HCT116 (cell line): ENCODE results near the gene GKN1. TPM values are rescaled to one million over a fixed set of nuclear protein-coding genes. Genes with fewer than 3 reads are reported as not detected.

ENCODE experiments used
- ATAC-seq: fragments of 200-7000 bp; cut with Tn5 transposase; 2 replicates; pipeline ENCODE4 v1.9.1; 2020; ENCODE audit warnings: mild to moderate bottlenecking, moderate library complexity
- BruUV-seq: library from RNA; stranded (reverse); fragments of 400-500 nt; replicated peaks from 2 replicates; lab custom pipeline; 2021; lab: Mats Ljungman, UMichigan
- CTCF ChIA-PET: fragments of 300-600 bp; sonication (Branson Sonifier 250); formaldehyde crosslinking; loops from one replicate; lab custom pipeline; 2021; ENCODE audit warnings: antibody characterized with exemption; lab: Charles Lee
- POLR2A ChIA-PET: fragments of 300-600, 350-600 bp; sonication (Branson Sonifier 250); formaldehyde crosslinking; loops from one replicate; lab custom pipeline; 2021; ENCODE audit warnings: antibody characterized with exemption; lab: Charles Lee
- RAD21 ChIA-PET, 2 experiments: fragments of 300-600 bp; sonication (Branson Sonifier 250); formaldehyde crosslinking; loops; one replicate each; lab custom pipeline; 2023; ENCODE audit warnings: low total read pairs in 2 of 2; ENCODE audit not compliant: uncharacterized antibody in 2 of 2, unreplicated experiment in 2 of 2, low non-redundant PET in 1 of 2; lab: Charles Lee
- DNase-seq: peaks from one replicate; pipeline ENCODE4 v3.0.0-alpha.2; 2010; ENCODE audit warnings: low read depth, low spot score
- H2AFZ ChIP-seq: fragments of 200-600 bp; shearing (Covaris generic), sonication (generic); 2 replicates; pipeline ENCODE4 v1.6.1; 2017; ENCODE audit warnings: low read depth, mixed run types, mixed read lengths, antibody characterized with exemption, low read length; ENCODE audit not compliant: poor library complexity, severe bottlenecking
- H3K27ac ChIP-seq: 2 replicates; pipeline ENCODE4 v1.5.1; 2012; ENCODE audit warnings: low read depth, low read length
- H3K27me3 ChIP-seq: fragments of 200-600 bp; sonication (generic); 2 replicates; pipeline ENCODE4 v1.6.1; 2016; ENCODE audit warnings: mixed run types, low read length, mixed read lengths; ENCODE audit not compliant: insufficient read depth
- H3K36me3 ChIP-seq, 2 experiments: fragments of 200-500 bp in 1 of 2; fragments of 200-600 bp in 1 of 2; sonication (Bioruptor generic) in 1 of 2; sonication (generic) in 1 of 2; 2 replicates each; pipeline versions ENCODE4 v1.5.1 to v1.6.1; 2014 to 2016; ENCODE audit warnings: low read length in 2 of 2, inconsistent platforms in 1 of 2, mixed read lengths in 1 of 2, mixed run types in 1 of 2; ENCODE audit not compliant: insufficient read depth in 2 of 2, control insufficient read depth in 1 of 2
- H3K4me1 ChIP-seq, 2 experiments: fragments of 200-600 bp in 1 of 2; sonication (generic) in 1 of 2; 2 replicates each; pipeline versions ENCODE4 v1.5.1 to v1.6.1; 2012 to 2017; ENCODE audit warnings: low read length in 2 of 2, inconsistent platforms in 1 of 2, mild to moderate bottlenecking in 1 of 2, mixed read lengths in 1 of 2, mixed run types in 1 of 2, moderate library complexity in 1 of 2; ENCODE audit not compliant: insufficient read depth in 2 of 2, control insufficient read depth in 1 of 2
- H3K4me2 ChIP-seq: fragments of 200-600 bp; sonication (generic); 2 replicates; pipeline ENCODE4 v1.6.1; 2017; ENCODE audit warnings: mixed run types, low read length, mixed read lengths
- H3K4me3 ChIP-seq, 2 experiments: fragments of 200-600 bp in 1 of 2; sonication (generic) in 1 of 2; replicated peaks in 1 of 2; 2 replicates each; pipeline ENCODE4 v1.5.1; 2011 to 2016; ENCODE audit warnings: low read length in 2 of 2, control low read depth in 1 of 2, low read depth in 1 of 2, mild to moderate bottlenecking in 1 of 2, mixed read lengths in 1 of 2, mixed run types in 1 of 2
- H3K79me2 ChIP-seq: fragments of 200-600 bp; sonication (generic); 2 replicates; pipeline ENCODE4 v1.6.1; 2017; ENCODE audit warnings: mild to moderate bottlenecking, mixed run types, low read length, moderate library complexity, mixed read lengths; ENCODE audit not compliant: insufficient read depth
- H3K9ac ChIP-seq: fragments of 200-600 bp; sonication (generic); 2 replicates; pipeline ENCODE4 v1.6.1; 2016; ENCODE audit warnings: low read length, mixed read lengths
- H3K9me2 ChIP-seq: fragments of 200-600 bp; sonication (generic), shearing (Covaris generic); 2 replicates; pipeline ENCODE4 v1.6.1; 2017; ENCODE audit warnings: mixed run types, mild to moderate bottlenecking, moderate library complexity; ENCODE audit not compliant: insufficient read depth
- H3K9me3 ChIP-seq, 2 experiments: fragments of 200-500 bp in 1 of 2; fragments of 200-600 bp in 1 of 2; sonication (Bioruptor generic) in 1 of 2; sonication (generic) in 1 of 2; 2 replicates each; pipeline ENCODE4 v1.6.1; 2014 to 2017; ENCODE audit warnings: low read length in 2 of 2, mixed read lengths in 2 of 2, inconsistent platforms in 1 of 2, low read depth in 1 of 2, mild to moderate bottlenecking in 1 of 2, mixed run types in 1 of 2, moderate library complexity in 1 of 2; ENCODE audit not compliant: control insufficient read depth in 1 of 2, insufficient read depth in 1 of 2
- H4K20me1 ChIP-seq: fragments of 200-600 bp; sonication (generic), shearing (Covaris generic); 2 replicates; pipeline ENCODE4 v1.6.1; 2017; ENCODE audit warnings: mixed run types, mild to moderate bottlenecking, moderate library complexity; ENCODE audit not compliant: insufficient read depth
- CBX3 ChIP-seq: IDR thresholded peaks from 2 replicates; pipeline ENCODE4 v1.6.1; 2012; ENCODE audit warnings: low read depth
- CEBPB ChIP-seq: IDR thresholded peaks from 2 replicates; pipeline ENCODE4 v1.6.1; 2012; ENCODE audit warnings: low read depth
- EGR1 ChIP-seq: IDR thresholded peaks from 2 replicates; pipeline ENCODE4 v1.6.1; 2012; ENCODE audit warnings: low read depth
- ELF1 ChIP-seq: IDR thresholded peaks from 2 replicates; pipeline ENCODE4 v1.6.1; 2012; ENCODE audit warnings: low read depth, borderline replicate concordance
- EZH2 ChIP-seq: fragments of 200-600 bp; sonication (generic); IDR thresholded peaks from 2 replicates; pipeline ENCODE4 v1.6.1; 2017; ENCODE audit warnings: antibody characterized with exemption, mixed run types
- EZH2phosphoT487 ChIP-seq: fragments of 200-600 bp; IDR thresholded peaks from 2 replicates; pipeline ENCODE4 v1.6.1; 2018; ENCODE audit warnings: antibody characterized with exemption, borderline replicate concordance
- POLR2A ChIP-seq: IDR thresholded peaks from 2 replicates; pipeline ENCODE4 v1.7.0; 2011; ENCODE audit warnings: borderline replicate concordance; ENCODE audit not compliant: insufficient read depth, insufficient read length; ENCODE audit errors: extremely low read depth
- POLR2AphosphoS5 ChIP-seq: IDR thresholded peaks from 2 replicates; pipeline ENCODE4 v1.6.1; 2011; ENCODE audit warnings: mild to moderate bottlenecking, low read depth, low read length, moderate library complexity
- RAD21 ChIP-seq: IDR thresholded peaks from 2 replicates; pipeline ENCODE4 v1.6.1; 2012; ENCODE audit warnings: low read depth, mild to moderate bottlenecking
- SP1 ChIP-seq: IDR thresholded peaks from 2 replicates; pipeline ENCODE4 v1.6.1; 2012; ENCODE audit warnings: low read depth
- TCF7L2 ChIP-seq: IDR thresholded peaks from 2 replicates; pipeline ENCODE4 v1.7.0; 2011; ENCODE audit warnings: borderline replicate concordance, inconsistent platforms; ENCODE audit not compliant: insufficient read depth, insufficient read length; ENCODE audit errors: extremely low read depth
- YY1 ChIP-seq: IDR thresholded peaks from 2 replicates; pipeline ENCODE4 v1.6.1; 2011; ENCODE audit warnings: low read length, low read depth, moderate library complexity, mild to moderate bottlenecking; ENCODE audit not compliant: insufficient replicate concordance; ENCODE audit errors: extremely low read depth
- ZFX ChIP-seq: fragments of 450-650 bp; IDR thresholded peaks from 2 replicates; pipeline ENCODE4 v1.6.1; 2017
- ZNF274 ChIP-seq: fragments of 200-500 bp; sonication (Bioruptor generic); IDR thresholded peaks from 2 replicates; pipeline ENCODE4 v1.6.1; 2014; ENCODE audit warnings: mild to moderate bottlenecking, low read depth, low read length, inconsistent platforms
- intact Hi-C: fragments of 100-400 bp; cut with micrococcal nuclease; formaldehyde crosslinking; loops from 2 replicates; pipeline ENCODE4 v1.10.0; 2022
- total RNA-seq: library from RNA; stranded (reverse); gene quantifications from one replicate; pipeline ENCODE4 v1.2.1, GENCODE V29; 2021; ENCODE audit not compliant: unreplicated experiment
- TF ChIP-seq, protein P1 (sequence below): IDR thresholded peaks from 2 replicates; pipeline ENCODE4 v1.6.1; 2012; ENCODE audit warnings: low read depth
- TF ChIP-seq, protein P2 (sequence below): IDR thresholded peaks from 2 replicates; pipeline ENCODE4 v1.6.1; 2012
- TF ChIP-seq, protein P3 (sequence below): IDR thresholded peaks from 2 replicates; pipeline ENCODE4 v1.6.1; 2012
- TF ChIP-seq, protein P4 (sequence below), 3 experiments: fragments of 200-600 bp in 1 of 3; sonication (generic) in 1 of 3; IDR thresholded peaks in 2 of 3; conservative IDR thresholded peaks in 1 of 3; 2 replicates each; pipeline ENCODE4 v1.5.1; 2012 to 2017; ENCODE audit warnings: low read depth in 2 of 3, low read length in 2 of 3, antibody characterized with exemption in 1 of 3, borderline replicate concordance in 1 of 3, control low read depth in 1 of 3, mild to moderate bottlenecking in 1 of 3, mixed read lengths in 1 of 3, mixed run types in 1 of 3, moderate library complexity in 1 of 3; ENCODE audit not compliant: insufficient read depth in 1 of 3
- TF ChIP-seq, protein P5 (sequence below): IDR thresholded peaks from 2 replicates; pipeline ENCODE4 v1.6.1; 2011; ENCODE audit warnings: mild to moderate bottlenecking, low read length, moderate library complexity; ENCODE audit not compliant: insufficient replicate concordance; ENCODE audit errors: extremely low read depth

GKN1 gene
- total RNA-seq, 1 experiment from 2014 or later: not detected

DNA sequence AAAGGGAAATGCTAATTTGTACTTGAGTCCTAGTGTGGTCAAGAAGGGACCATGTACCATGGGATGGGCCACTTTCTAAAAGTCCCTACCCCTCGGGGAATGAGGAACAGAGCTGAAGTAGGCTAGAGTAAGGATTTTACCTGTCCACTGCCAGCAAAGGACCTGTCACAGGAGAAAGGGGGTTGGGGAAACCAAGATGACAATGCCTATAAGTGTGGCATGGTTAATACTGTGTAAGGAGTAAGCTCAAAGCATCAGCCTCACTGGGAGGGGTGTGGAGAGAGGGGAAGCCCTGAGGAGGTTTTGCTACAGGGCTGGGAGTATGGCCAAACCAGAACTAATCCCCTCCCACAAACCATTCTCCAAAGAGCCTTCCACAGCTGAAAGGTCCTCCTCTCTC lies 37.5 kb upstream of the GKN1 start:
- no peak overlapping the region for H3K4me2 ChIP-seq
- H3K4me3 ChIP-seq: no peak overlapping the region
- BruUV-seq: no TSS peak
- H3K36me3 ChIP-seq: no peaks in the 10 kb centered on the region
- ATAC-seq: no peak
- H2AFZ ChIP-seq: no peak overlapping the region
- H3K4me1 ChIP-seq: no peaks in the 10 kb centered on the region
- no peaks in the 10 kb centered on the region for H4K20me1 ChIP-seq
- H3K9ac ChIP-seq: no peak overlapping the region
- POLR2A ChIA-PET: no interaction called here
- RAD21 ChIA-PET: no interaction called here
- H3K9me2 ChIP-seq: no peaks in the 10 kb centered on the region
- CTCF ChIA-PET: interaction anchor here (1.6 kb wide), 1 partner anchor 11 kb away, joined by 3 read pairs; no protein-coding TSS in a partner anchor
- no peaks in the 10 kb centered on the region for H3K9me3 ChIP-seq
- H3K79me2 ChIP-seq: no peaks in the 10 kb centered on the region
- intact Hi-C loops: no loop called here
- H3K27me3 ChIP-seq: no peaks in the 10 kb centered on the region
- no peak overlapping the region for H3K27ac ChIP-seq
- no peak for DNase-seq
- TF ChIP-seq ELF1: no peak
- TF ChIP-seq YY1: no peak
- TF ChIP-seq, protein P1, sequence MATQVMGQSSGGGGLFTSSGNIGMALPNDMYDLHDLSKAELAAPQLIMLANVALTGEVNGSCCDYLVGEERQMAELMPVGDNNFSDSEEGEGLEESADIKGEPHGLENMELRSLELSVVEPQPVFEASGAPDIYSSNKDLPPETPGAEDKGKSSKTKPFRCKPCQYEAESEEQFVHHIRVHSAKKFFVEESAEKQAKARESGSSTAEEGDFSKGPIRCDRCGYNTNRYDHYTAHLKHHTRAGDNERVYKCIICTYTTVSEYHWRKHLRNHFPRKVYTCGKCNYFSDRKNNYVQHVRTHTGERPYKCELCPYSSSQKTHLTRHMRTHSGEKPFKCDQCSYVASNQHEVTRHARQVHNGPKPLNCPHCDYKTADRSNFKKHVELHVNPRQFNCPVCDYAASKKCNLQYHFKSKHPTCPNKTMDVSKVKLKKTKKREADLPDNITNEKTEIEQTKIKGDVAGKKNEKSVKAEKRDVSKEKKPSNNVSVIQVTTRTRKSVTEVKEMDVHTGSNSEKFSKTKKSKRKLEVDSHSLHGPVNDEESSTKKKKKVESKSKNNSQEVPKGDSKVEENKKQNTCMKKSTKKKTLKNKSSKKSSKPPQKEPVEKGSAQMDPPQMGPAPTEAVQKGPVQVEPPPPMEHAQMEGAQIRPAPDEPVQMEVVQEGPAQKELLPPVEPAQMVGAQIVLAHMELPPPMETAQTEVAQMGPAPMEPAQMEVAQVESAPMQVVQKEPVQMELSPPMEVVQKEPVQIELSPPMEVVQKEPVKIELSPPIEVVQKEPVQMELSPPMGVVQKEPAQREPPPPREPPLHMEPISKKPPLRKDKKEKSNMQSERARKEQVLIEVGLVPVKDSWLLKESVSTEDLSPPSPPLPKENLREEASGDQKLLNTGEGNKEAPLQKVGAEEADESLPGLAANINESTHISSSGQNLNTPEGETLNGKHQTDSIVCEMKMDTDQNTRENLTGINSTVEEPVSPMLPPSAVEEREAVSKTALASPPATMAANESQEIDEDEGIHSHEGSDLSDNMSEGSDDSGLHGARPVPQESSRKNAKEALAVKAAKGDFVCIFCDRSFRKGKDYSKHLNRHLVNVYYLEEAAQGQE: no peak
- no peak for TF ChIP-seq RAD21
- TF ChIP-seq CBX3: no peak
- TF ChIP-seq EZH2phosphoT487: no peak
- no peak for TF ChIP-seq ZFX
- TF ChIP-seq, protein P2, sequence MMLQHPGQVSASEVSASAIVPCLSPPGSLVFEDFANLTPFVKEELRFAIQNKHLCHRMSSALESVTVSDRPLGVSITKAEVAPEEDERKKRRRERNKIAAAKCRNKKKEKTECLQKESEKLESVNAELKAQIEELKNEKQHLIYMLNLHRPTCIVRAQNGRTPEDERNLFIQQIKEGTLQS: no peak
- no peak for TF ChIP-seq CEBPB
- no peak for TF ChIP-seq SP1
- TF ChIP-seq, protein P3, sequence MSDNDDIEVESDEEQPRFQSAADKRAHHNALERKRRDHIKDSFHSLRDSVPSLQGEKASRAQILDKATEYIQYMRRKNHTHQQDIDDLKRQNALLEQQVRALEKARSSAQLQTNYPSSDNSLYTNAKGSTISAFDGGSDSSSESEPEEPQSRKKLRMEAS: no peak
- TF ChIP-seq, protein P4, sequence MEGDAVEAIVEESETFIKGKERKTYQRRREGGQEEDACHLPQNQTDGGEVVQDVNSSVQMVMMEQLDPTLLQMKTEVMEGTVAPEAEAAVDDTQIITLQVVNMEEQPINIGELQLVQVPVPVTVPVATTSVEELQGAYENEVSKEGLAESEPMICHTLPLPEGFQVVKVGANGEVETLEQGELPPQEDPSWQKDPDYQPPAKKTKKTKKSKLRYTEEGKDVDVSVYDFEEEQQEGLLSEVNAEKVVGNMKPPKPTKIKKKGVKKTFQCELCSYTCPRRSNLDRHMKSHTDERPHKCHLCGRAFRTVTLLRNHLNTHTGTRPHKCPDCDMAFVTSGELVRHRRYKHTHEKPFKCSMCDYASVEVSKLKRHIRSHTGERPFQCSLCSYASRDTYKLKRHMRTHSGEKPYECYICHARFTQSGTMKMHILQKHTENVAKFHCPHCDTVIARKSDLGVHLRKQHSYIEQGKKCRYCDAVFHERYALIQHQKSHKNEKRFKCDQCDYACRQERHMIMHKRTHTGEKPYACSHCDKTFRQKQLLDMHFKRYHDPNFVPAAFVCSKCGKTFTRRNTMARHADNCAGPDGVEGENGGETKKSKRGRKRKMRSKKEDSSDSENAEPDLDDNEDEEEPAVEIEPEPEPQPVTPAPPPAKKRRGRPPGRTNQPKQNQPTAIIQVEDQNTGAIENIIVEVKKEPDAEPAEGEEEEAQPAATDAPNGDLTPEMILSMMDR (IDR thresholded peaks at IDR 0.05 in 2 of 3, conservative IDR thresholded peaks at IDR 0.05 in 1 of 3; ENCODE audit: borderline replicate concordance in 1 of 3, insufficient read depth in 1 of 3, low read depth in 2 of 3, low read length in 2 of 3): no peak
- TF ChIP-seq TCF7L2: no peak
- no peak for TF ChIP-seq ZNF274
- TF ChIP-seq EZH2: no peak
- TF ChIP-seq, protein P5, sequence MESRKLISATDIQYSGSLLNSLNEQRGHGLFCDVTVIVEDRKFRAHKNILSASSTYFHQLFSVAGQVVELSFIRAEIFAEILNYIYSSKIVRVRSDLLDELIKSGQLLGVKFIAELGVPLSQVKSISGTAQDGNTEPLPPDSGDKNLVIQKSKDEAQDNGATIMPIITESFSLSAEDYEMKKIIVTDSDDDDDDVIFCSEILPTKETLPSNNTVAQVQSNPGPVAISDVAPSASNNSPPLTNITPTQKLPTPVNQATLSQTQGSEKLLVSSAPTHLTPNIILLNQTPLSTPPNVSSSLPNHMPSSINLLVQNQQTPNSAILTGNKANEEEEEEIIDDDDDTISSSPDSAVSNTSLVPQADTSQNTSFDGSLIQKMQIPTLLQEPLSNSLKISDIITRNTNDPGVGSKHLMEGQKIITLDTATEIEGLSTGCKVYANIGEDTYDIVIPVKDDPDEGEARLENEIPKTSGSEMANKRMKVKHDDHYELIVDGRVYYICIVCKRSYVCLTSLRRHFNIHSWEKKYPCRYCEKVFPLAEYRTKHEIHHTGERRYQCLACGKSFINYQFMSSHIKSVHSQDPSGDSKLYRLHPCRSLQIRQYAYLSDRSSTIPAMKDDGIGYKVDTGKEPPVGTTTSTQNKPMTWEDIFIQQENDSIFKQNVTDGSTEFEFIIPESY: no peak
- no peak for TF ChIP-seq POLR2AphosphoS5
- no peak for TF ChIP-seq POLR2A
- no peak for TF ChIP-seq EGR1
- TF ChIP-seq, all 23 proteins: peak for 0
